ENCODE data around the gene GSAP.
"Not testable (repeated sequence)": the region's sequence is repeated elsewhere in the genome, so short reads cannot be mapped to it uniquely, and the experiment has no call there.

GSAP gene

DNA sequence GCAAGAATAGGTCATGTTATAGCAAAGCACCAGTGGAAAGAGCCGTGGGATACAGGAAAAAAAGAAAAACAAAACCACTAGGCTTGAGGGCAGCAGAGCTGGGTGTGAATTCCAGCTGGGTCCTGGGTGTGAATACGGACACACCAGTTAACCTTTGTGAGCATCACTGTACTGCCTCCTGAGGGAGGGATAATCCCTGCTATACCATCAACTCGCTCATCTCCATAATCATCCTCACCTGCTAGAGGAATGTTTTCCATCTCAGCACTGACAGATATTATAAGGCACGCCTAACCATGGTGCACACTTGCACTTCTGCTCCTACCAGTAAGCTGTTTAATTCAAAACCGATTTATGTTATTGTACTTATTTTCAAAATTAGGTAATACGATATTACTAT is 62.2 kb downstream of the GSAP start:
- no peak for DNase-seq

GRCh38 chr7:77353407-77353721 is 62.8 kb downstream of the GSAP start:
- no peak for DNase-seq

DNA sequence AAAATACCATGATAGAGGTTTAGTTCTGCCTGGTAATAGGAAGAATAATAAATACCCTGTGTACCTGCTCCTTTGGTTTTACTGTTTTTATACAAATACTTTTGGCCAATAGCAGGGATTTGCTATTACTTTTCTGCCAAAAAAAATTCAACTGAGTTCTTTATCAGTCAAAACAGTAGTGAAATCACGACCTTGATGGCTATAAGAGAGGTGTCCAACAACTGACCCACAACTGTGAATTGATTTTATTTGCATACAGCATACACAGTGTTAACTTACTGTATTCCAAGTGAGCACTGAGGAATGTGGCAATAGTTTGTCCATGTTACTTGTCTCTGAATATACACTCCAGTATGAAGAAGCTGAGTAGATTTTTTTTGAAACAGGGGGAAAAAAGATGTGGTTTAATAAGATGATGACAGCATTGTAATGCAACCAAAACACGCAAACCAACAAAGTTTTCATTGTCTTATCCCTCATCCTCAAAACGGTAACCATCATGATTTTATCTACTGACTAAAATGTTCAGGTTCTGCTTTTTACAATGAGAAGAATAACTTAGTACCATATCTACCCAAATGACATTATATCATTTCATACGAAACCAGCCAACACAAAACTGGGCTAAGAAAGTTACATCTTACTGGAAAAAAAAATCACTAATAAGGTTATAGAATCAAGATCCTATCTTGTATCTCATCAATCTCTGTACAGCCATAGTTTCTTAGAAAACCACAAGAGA is 63.3 kb downstream of the GSAP start:
- no peak for DNase-seq

GRCh38 chr7:77351539-77352004 is 64.6 kb downstream of the GSAP start:
- peak; percentile 18 to 43 for DNase-seq

DNA sequence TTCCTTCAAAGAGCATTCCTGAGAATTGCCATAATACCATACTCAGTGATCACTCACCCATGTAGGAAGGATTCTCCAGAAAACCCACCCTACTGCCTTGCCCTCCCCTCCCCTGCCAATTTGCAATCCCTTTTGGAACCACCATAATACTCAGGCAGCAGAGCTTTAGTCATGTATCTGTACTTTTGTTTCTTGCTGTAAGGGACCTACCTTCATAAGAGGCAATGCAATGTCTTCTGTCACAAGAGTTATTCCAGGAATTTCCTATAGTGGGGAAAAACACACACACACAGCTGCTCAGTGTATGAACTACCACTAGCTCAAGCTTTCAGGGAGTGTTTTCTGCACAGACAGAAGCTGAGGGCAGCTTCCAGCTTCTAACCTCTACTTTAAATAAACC is 67.0 kb downstream of the GSAP start:
- DNase-seq = no peak

- DNase-seq = no peak
Measured at GRCh38 chr7:77348371-77348813, 67.8 kb downstream of the GSAP start.

GRCh38 chr7:77346441-77346840 is 69.7 kb downstream of the GSAP start:
- no peak for DNase-seq

DNA sequence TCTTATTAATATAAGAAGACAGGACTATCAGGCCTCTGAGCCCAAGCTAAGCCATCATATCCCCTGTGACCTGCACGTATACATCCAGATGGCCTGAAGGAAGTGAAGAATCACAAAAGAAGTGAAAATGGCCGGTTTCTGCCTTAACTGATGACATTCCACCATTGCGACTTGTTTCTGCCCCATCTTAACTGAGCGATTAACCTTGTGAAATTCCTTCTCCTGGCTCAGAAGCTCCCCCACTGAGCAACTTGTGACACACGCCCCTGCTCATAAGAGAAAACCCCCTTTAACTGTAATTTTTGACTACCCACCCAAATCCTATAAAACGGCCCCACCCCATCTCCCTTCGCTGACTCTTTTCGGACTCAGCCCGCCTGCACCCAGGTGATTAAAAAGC is 70.7 kb downstream of the GSAP start:
- DNase-seq = not testable (repeated sequence)

- DNase-seq = no peak
Measured at GRCh38 chr7:77339726-77340125, 76.4 kb downstream of the GSAP start.

- DNase-seq = no peak
Measured at GRCh38 chr7:77338883-77339629, 77.1 kb downstream of the GSAP start.

DNA sequence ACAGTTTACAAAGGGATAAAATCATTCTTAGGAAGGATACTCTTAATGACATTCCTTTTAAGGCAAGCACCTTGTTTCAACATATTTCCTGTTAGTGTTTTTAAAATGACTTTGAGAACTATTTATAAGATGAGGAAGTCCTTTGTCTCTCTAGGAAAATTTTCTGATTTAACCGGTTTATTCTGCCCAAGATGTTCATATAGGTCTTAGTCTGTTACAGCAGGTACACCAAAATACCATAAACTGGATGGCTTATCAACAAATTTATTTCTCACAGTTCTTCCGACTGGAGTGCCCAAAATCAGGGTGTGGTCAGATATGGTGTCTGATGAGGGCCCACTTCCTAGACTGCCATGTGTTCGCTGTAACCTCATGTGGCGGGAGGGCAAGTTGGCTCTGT is 77.9 kb downstream of the GSAP start:
- no peak for DNase-seq

GRCh38 chr7:77337456-77337990 is 78.6 kb downstream of the GSAP start:
- no peak for DNase-seq

- no peak for DNase-seq
Measured at GRCh38 chr7:77335581-77335980, 80.6 kb downstream of the GSAP start.

DNA sequence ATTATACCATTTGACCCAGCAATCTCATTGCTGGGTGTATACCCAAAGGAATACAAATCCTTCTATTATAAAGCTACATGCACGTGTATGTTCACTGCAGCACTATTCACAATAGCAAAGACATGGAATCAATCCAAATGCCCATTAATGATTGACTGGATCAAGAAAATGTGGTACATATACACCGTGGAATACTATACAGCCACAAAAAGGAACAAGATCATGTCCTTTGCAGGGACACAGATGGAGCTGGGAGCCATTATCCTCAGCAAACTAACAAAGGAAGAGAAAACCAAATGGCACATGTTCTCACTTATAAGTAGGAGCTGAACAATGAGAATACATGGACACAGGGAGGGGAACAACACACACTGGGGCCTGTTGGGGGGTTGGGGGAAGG is 82.1 kb downstream of the GSAP start:
- not testable (repeated sequence) for DNase-seq

- peak in 1 of 2 experiments; percentile 16 for DNase-seq
Measured at GRCh38 chr7:77331938-77332695, 84.0 kb downstream of the GSAP start.

DNA sequence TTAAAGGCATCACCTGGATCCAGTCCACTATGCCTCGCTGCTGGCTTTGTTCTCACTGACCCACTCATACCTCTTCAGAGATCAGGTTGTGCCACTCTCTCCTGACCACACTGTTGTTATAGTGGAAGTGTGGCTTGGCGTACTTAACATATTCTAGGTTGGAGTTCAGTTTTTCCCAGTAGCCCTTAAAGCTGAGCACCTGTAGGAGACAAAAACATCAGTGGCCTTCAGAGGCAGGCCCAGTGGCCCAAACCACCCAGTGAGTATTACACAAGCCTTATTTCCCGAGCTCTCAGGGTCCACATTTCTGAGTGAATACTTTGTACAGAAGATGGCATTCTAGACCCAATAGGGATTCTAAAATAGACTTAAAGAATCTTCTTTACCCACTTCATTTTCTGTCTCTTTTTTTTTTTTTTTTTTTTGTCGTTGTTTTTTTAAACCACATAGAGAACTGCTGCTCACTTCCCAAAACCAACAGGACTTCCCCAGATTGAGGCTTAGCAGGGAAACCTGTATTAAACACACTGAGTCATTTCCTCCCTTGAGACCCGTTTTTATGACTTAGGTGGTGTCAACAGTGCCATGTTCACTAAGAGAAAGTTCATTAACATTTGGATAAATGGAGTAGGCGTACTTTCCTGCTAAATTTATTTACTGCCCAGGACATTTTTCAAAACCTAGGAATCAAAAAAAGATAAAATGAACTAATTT is 85.8 kb downstream of the GSAP start:
- DNase-seq = no peak

GRCh38 chr7:77329466-77330168 is 86.5 kb downstream of the GSAP start:
- no peak for DNase-seq

DNA sequence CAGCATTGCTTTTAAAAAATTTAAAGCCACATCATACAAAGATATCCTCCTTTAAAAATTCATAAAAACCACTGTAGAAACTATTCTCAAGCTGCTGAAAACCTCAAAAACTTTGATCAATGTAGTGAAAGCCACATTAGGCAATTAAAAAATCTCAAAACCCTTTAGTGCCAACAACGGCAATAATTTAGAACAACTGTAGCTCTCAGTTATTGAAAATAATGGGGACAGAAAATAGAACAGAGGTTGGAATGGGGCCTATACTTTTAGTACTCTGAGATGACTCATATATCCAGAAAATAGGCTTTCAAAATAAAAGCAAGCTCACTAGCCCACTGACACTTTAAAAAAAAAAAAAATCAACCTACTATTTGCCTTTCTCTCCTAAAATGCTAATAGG is 87.5 kb downstream of the GSAP start:
- no peak for DNase-seq

DNA sequence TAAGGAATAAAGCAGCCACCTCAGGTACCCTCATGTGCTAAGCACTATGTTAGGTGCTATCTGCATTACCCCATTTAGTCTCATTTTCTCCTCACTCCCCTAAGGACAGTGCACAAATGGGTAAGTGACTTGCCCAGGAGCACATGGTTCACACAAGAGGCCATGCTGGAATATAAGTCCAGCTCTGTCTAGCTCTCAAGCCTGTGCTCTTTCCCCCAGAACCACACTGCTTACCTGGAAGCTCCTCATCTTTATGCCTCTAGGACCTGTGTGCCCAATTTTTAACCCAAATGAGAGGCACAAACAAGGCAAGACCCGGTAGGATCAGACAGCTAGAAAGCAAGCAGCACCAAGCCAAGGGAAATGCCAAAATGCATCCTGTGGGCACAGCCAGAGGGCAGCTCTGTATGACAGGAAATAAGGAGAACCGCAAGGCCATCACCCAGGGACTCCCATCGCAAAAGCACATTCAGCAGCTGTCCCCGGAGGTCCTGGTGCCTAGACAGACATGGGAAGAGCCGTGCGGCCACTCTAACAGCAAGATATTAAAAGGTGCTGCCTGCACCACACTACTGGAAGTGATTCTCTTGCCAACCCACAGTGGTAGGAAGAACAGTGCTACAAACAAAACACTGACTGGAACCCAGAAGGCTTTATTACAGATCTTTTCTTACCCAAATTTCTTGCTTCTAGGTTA is 88.1 kb downstream of the GSAP start:
- no peak for DNase-seq

DNA sequence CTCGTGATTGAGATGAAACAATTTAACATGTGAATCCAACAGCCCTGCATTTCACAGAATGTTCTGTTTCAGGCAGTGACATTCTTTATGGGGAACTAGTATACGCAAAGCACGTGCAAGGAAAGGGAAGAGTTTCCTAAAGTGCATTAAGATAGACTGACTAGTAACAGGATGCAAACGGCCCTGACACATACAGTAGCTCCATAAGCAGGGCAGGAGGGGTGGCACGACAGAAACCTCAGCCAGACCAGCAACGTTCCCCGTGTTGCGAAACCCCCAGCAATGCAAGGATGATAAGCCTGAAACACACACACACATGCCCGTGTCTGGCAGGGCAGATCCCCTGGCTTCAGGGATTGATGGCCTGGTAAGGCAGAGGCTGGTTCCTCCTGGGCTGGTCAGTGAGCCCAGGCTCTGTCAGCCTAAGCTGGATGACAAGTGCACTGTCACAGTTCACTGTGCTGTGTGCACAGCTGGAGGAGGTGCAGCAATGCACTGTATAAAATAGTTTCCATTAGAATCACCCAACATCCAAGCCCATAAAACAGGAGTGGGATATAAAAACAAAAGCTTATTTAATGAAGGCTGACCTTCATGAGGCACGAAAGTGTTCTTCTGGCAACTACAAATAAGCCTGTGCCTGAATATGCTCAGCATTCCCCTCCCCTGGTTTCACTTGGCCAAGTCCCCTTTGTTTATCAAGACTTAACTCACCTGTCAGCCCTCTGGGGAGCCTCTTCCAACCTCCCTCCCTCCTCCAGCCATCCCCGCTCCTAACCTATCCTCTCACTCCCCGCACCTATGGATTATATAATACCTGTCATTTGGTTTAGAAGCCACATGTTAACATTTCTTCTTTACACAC is 88.8 kb downstream of the GSAP start:
- no peak for DNase-seq

Data from stimulated activated CD4-positive, alpha-beta T cell treated with anti-CD3 and anti-CD28 coated beads, Interleukin-4, amount 100 ng/mL, for 4 hours (primary cell).